NCI-H1694 (cell line): ENCODE data around the gene UFSP1.
"Not testable (repeated sequence)": the region's sequence is repeated elsewhere in the genome, so short reads cannot be mapped to it uniquely, and the experiment has no call there.

Experiments
- DNase-seq: peaks from one replicate; lab custom pipeline; 2025; lab: John Stamatoyannopoulos, UW

The UFSP1 gene

DNA sequence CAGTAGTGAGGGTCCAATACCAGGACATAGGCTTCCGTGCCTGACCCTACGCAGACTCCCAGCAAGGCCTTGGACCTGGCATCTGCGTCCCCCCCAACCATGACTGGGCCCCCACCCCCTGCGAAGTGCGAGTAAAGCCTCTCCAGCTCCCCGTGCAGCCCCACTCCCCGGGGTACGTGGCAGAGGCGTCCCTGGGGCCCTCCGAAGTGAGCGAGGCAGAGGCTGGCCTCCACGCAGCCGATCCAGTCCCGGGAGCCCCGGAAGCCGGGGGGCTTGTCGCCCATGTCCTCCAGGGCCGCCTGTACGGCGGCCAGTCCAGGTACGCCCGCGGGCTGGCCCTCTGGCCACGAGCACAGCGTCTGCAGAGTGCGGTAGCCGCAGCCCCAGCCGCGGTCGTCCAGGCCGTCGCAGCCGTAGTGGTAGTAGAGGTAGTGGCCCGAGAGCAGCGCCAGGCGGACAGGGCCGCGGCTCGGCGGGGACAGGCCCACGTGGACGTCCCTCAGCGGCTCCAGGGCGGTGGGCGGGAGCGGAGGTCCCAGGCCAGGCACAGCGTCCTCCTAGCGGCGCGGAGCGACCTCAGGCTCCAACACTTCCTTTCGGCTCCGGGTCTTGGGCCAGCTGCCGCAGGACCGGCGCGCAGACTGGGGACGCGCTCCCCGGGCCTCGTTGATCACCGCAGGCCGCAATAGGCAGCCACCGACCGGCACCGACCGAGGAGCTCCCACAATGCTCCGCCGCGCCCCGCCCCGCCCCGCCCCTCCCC lies at the start of gene UFSP1:
TSS of gene UFSP1 (minus strand) at position 728 of the 763 bp plus-strand sequence. CDS start at position 284, 444 bp downstream.
- DNase-seq = no peak

GRCh38 chr7:100936167-100936566 lies 46.7 kb upstream of the UFSP1 start:
- not testable (repeated sequence) for DNase-seq

DNA sequence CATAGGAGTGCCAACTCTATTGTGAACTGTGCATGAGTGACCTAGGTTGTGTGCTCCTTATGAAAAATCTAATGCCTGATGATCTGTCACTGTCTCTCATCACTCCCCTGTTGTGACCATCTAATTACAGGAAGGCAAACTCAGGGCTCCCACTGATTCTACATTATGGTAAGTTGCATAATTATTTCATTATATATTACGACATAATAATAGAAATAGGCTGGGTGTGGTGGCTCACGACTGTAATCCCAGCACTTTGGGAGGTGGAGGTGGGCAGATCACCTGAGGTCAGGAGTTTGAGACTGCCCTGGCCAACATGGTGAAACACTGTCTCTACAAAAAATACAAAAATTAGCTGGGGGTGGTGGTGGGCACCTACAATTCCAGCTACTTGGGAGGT lies 45.9 kb upstream of the UFSP1 start:
- not testable (repeated sequence) for DNase-seq

GRCh38 chr7:100933734-100934133 lies 44.2 kb upstream of the UFSP1 start:
- no peak for DNase-seq

DNA sequence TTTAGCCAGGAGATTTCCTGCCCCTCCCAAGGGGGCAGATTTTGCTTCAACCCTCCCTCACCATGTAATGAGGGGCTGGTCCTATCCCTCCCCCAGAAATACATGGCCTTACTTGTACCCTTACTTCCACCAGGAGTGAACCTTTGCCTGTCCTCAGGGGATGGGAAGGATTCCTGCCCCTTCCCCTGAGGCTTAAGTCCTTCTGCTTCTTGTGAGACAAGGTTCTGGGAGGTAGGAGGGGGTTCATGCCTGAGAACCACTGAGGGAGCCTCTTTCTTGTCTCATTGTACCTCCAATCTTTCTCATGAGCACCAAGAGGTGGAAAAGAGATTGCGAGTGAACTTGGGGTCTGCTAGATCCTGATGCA lies 40.3 kb upstream of the UFSP1 start:
- no peak for DNase-seq

DNA sequence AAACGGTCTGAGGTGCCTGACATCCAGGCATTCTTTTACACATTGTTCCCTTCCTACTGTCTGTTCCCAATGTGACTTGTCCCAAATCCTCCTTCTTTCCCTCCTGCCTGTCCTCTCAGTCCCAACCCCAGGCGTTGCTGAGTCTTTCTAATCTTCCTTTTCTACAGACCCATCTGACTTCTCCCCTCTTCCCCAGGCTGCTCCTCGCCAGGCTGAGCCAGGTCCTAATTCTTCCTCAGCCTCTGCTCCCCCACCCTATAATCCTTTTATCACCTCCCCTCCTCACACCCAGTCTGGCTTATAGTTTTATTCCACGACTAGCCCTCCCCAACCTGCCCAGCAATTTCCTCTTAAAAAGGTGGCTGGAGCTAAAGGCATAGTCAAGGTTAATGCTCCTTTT lies 34.1 kb upstream of the UFSP1 start:
- DNase-seq = not testable (repeated sequence)

DNA sequence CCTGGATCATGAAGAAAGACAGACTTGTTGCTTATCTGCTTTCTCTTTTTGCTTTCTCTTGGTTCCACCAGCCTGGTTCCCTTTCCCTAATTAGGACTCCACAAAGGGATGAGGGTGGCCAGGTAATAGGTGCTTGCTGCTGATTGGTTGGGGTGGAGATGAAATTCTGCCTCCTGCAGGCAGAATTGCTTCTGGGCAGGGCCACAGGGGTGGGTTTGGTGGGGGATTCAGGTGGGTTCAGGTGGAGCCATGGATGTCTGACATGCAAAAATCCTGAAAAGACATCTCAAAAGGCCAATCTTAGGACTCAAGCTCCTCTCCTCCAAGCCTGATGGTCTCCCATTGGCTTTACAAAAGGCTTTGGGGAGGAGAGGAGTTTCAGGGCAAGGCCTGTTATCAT lies 31.5 kb upstream of the UFSP1 start:
- DNase-seq = no peak

DNA sequence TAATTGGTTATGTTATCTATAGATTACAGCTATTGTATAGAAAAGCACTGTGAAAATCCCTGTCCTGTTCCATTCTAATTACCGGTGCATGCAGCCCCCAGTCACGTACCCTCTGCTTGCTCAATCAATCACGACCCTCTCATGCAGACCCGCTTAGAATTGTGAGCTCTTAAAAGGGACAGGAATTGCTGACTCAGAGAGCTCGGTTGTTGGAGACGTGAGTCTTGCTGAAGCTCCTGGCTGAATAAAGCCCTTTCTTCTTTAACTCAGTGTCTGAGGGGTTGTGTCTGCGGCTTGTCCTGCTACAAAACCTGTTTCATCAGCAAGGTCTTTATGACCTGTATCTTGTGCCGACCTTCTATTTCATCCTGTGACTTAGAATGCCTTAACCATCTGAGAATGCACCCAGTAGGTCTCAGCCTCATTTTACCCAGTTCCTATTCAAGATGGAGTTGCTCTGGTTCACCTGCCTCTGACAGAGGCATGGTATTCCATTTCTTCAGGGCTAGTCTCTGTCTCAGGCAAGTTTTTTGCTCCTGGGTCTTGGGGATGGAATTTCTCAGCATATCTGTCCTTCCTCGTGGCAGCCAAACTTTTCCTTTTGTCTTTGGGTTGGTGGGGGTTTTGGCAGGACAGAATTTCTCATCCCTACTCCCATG lies 30.4 kb upstream of the UFSP1 start:
- not testable (repeated sequence) for DNase-seq

DNA sequence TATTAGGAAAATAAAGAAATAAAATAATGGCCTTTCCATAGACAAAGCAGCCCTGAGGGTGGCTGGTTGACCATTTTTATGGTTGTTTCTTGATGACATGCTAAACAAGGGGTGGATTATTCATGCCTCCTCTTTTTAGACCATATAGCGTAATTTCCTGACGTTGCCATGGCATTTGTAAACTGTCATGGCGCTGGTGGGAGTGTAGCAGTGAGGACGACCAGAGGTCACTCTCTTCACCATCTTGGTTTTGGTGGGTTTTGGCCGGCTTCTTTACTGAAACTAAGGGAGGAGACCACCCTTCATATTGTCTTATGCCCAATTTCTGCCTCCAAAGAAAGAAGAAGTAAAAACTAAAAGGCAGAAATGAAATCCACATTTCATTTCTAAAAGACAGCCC lies 29.8 kb upstream of the UFSP1 start:
- not testable (repeated sequence) for DNase-seq

DNA sequence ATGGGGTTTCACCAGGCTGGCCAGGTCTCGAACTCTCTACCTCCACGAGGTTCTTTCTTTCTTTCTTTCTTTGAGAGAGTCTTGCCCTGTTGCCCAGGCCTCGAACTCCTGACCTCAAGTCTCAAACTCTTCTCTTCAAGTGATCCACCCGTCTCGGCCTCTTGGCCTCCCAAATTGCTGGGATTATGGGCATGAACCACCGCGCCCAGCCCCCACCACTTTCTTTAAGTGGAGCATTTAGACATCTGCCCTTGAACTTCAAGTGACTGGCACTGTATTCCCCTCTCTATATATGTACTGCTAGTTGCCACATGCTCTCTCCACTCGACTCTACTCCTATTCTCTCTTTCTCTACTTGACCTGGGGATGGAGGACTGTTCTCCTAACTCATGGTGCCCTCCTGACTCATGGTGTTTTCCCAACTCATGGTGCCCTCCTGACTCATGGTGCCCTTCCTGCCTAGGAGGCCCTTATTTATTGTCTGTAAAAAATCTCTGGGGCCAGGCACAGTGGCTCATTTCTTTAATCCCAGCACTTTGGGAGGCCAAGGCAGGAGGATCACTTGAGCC lies 25.4 kb upstream of the UFSP1 start:
- no peak for DNase-seq

- DNase-seq = no peak
These were observed 24.8 kb upstream of the UFSP1 start for GRCh38 chr7:100914208-100914878.

GRCh38 chr7:100911484-100911883 lies 22.0 kb upstream of the UFSP1 start:
- DNase-seq = no peak

- not testable (repeated sequence) for DNase-seq
These were observed 20.9 kb upstream of the UFSP1 start for GRCh38 chr7:100910443-100910842.

- no peak for DNase-seq
These were observed 19.0 kb upstream of the UFSP1 start for GRCh38 chr7:100908512-100908911.

GRCh38 chr7:100902638-100903037 lies 13.1 kb upstream of the UFSP1 start:
- no peak for DNase-seq

- DNase-seq = no peak
These were observed 12.4 kb upstream of the UFSP1 start for GRCh38 chr7:100901921-100902332.

GRCh38 chr7:100900978-100901377 lies 11.5 kb upstream of the UFSP1 start:
- no peak for DNase-seq

DNA sequence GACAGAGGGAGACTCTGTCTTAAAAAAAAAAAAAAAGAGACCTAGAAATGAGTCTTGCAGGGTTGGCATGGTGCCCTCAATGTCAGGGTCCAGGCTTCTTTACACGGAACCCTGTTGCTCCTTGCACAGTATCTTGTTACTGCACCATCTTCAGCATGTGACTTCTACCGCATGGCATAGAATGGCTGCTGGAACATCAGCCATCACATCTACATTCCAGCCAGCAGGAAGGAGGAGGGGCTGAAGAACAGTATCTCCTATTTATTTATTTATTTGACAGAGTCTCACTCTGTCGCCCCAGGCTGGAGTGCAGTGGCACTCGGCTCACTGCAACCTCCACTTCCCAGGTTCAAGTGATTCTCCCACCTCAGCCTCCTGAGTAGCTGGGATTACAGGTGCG lies 9.9 kb upstream of the UFSP1 start:
- no peak for DNase-seq

GRCh38 chr7:100897772-100898454 lies 8.4 kb upstream of the UFSP1 start:
- DNase-seq = no peak

DNA sequence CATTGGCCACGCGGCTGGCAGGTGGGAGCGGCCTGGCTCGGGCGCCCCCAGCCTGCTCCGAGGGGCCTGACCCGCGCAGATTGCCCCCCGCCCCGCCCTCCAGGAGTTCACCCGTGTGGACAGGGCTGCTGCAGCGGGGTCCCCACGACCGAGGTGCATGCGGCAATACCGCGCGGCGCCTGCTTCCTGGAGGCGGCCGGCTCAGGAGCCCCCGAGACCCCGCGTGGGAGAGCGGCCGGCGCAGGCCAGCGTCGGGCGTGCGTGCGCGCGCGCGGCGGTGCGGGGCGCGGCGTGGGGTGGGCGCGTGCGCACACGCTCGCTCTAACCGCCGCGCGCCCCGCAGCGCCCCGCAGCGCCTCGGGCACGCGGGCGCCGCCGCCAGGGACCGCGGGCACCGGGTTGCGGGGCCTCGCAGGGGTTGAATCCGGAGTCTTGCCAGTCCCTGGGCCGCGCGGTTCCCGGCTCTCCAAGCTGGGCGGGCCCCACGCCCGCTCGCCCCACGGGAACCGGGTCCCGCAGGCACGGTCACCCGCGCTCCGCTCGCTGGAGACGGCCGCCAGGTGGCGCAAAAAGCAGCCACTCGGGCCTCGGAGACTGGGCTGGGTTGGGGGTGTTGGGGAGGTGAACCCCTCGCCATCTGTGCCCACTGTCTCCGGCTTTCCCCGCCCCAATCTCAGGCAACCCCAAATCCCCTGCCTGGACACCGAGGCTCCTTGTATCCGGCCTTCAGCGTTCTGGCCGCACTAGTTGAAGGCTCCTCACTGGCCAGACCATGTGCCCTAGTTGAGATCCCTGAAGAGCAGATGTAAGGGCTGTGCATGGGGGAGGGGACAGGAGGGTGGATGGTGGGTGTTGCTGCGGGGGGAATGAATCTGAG lies 7.5 kb upstream of the UFSP1 start:
- DNase-seq = no peak
